K562 (cell line): ENCODE data around the gene PIK3C2G.

Experiments
- ARID2 ChIP-seq: fragments of 450-650 bp; IDR thresholded peaks from 2 replicates; pipeline ENCODE4 v1.6.1; 2017; ENCODE audit warnings: antibody characterized with exemption, mild to moderate bottlenecking
- ARNT ChIP-seq, 2 experiments: fragments of 450-650 bp; IDR thresholded peaks; 2 replicates each; pipeline ENCODE4 v1.6.1; 2016; ENCODE audit warnings: mild to moderate bottlenecking in 1 of 2
- GATAD2B ChIP-seq: fragments of 450-650 bp; IDR thresholded peaks from 2 replicates; pipeline ENCODE4 v1.6.1; 2017; ENCODE audit warnings: mild to moderate bottlenecking, borderline replicate concordance
- HNRNPLL ChIP-seq: fragments of 200-400 bp; formaldehyde crosslinking; IDR thresholded peaks from 2 replicates; pipeline ENCODE4 v1.6.1; 2017; ENCODE audit warnings: low read length, low read depth, mild to moderate bottlenecking; ENCODE audit not compliant: poor library complexity, severe bottlenecking
- NR2C2 ChIP-seq, 2 experiments: fragments of 200-800 bp in 1 of 2; sonication (Bioruptor generic) in 1 of 2; sonication (generic) in 1 of 2; formaldehyde crosslinking in 1 of 2; IDR thresholded peaks; 2 replicates each; pipeline versions ENCODE4 v1.6.1 to v1.8.0; 2016 to 2022; ENCODE audit warnings: mild to moderate bottlenecking in 1 of 2, missing compliant biosample characterization in 1 of 2, missing genetic modification characterization in 1 of 2, missing genetic modification reagents in 1 of 2
- POLR2A ChIP-seq: fragments of 450-650 bp; conservative IDR thresholded peaks from 2 replicates; pipeline ENCODE4 v1.6.1; 2016
- RAD21 ChIP-seq, 2 experiments: fragments of 250-450 bp in 1 of 2; fragments of 450-650 bp in 1 of 2; sonication (Bioruptor Pico) in 1 of 2; formaldehyde crosslinking in 1 of 2; IDR thresholded peaks in 1 of 2; conservative IDR thresholded peaks in 1 of 2; 2 replicates each; pipeline versions ENCODE4 v1.4.0 to v1.8.0; 2020 to 2022; ENCODE audit warnings: mild to moderate bottlenecking in 2 of 2, moderate library complexity in 1 of 2
- RAD51 ChIP-seq: fragments of 450-650 bp; IDR thresholded peaks from 2 replicates; pipeline ENCODE4 v1.7.1; 2016; ENCODE audit warnings: low read depth, mild to moderate bottlenecking, borderline replicate concordance
- SIN3A ChIP-seq, 2 experiments: fragments of 150-350 bp in 1 of 2; IDR thresholded peaks; 2 replicates each; pipeline ENCODE4 v1.6.1; 2011 to 2016; ENCODE audit warnings: borderline replicate concordance in 2 of 2, low read depth in 2 of 2, low read length in 2 of 2, mild to moderate bottlenecking in 2 of 2, moderate library complexity in 2 of 2; ENCODE audit not compliant: control insufficient read depth in 1 of 2
- SP2 ChIP-seq: IDR thresholded peaks from 2 replicates; pipeline ENCODE4 v1.6.1; 2011; ENCODE audit warnings: mild to moderate bottlenecking, low read depth, low read length, moderate library complexity; ENCODE audit not compliant: poor library complexity, severe bottlenecking; ENCODE audit errors: extremely low read depth
- U2AF1 ChIP-seq: fragments of 200-400 bp; formaldehyde crosslinking; optimal IDR thresholded peaks from 2 replicates; pipeline ENCODE3; 2017; ENCODE audit warnings: mild to moderate bottlenecking, low read depth, low read length, moderate library complexity
- ZC3H11A ChIP-seq: IDR thresholded peaks from 2 replicates; pipeline ENCODE4 v1.6.1; 2012; ENCODE audit warnings: low read depth, low read length, improper control_type of control experiment
- TF ChIP-seq, protein P1 (sequence below), 2 experiments: fragments of 450-650 bp; IDR thresholded peaks; 2 replicates each; pipeline ENCODE4 v1.6.1; 2018; ENCODE audit warnings: mild to moderate bottlenecking in 2 of 2, low read depth in 1 of 2; ENCODE audit not compliant: partially characterized antibody in 2 of 2

DNA sequence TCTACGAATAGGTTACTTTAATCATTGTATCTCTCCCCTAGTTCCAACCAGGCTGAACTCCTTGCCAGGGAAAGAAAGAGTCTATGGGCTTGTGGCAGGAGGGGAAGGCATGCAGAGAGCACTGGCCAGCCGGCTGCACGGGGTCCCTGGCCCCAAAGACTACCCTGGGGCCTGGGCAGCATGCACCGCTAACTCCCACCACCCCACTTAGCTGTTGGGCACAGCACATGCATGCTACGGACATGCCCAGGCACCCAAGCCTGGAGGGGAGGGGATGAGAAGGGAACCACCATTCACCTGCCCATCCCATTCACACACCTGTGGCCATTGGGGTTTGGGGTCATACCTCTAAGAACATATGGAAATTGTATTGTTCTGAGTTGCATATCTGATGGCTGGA is 94.1 kb downstream of the PIK3C2G start:
- TF ChIP-seq POLR2A (no peak), ARID2 (no peak), U2AF1 (no peak), ZC3H11A (no peak), NR2C2 (CRISPR knock-in tag; IDR thresholded peaks at IDR 0.05) (no peak), NR2C2 (tag; IDR thresholded peaks at IDR 0.05) (no peak), GATAD2B (no peak), SIN3A (IDR thresholded peaks at IDR 0.05; ENCODE audit: borderline replicate concordance in 2 of 2, control insufficient read depth in 1 of 2, low read depth in 2 of 2, low read length in 2 of 2) (no peak), SP2 (no peak), HNRNPLL (no peak), RAD51 (no peak), ARNT (IDR thresholded peaks at IDR 0.05) (no peak), RAD21 (CRISPR knock-in tag; conservative IDR thresholded peaks at IDR 0.05 in 1 of 2, IDR thresholded peaks at IDR 0.05 in 1 of 2) (no peak)
- TF ChIP-seq, protein P1, sequence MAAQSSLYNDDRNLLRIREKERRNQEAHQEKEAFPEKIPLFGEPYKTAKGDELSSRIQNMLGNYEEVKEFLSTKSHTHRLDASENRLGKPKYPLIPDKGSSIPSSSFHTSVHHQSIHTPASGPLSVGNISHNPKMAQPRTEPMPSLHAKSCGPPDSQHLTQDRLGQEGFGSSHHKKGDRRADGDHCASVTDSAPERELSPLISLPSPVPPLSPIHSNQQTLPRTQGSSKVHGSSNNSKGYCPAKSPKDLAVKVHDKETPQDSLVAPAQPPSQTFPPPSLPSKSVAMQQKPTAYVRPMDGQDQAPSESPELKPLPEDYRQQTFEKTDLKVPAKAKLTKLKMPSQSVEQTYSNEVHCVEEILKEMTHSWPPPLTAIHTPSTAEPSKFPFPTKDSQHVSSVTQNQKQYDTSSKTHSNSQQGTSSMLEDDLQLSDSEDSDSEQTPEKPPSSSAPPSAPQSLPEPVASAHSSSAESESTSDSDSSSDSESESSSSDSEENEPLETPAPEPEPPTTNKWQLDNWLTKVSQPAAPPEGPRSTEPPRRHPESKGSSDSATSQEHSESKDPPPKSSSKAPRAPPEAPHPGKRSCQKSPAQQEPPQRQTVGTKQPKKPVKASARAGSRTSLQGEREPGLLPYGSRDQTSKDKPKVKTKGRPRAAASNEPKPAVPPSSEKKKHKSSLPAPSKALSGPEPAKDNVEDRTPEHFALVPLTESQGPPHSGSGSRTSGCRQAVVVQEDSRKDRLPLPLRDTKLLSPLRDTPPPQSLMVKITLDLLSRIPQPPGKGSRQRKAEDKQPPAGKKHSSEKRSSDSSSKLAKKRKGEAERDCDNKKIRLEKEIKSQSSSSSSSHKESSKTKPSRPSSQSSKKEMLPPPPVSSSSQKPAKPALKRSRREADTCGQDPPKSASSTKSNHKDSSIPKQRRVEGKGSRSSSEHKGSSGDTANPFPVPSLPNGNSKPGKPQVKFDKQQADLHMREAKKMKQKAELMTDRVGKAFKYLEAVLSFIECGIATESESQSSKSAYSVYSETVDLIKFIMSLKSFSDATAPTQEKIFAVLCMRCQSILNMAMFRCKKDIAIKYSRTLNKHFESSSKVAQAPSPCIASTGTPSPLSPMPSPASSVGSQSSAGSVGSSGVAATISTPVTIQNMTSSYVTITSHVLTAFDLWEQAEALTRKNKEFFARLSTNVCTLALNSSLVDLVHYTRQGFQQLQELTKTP (IDR thresholded peaks at IDR 0.05; ENCODE audit: low read depth in 1 of 2, partially characterized antibody in 2 of 2) = no peak
